Mesodermal cell (in vitro differentiated cells): ENCODE data around the gene GNG12.

Source experiments
- H3K27ac ChIP-seq: 2 replicates; pipeline ENCODE4 v1.7.0; 2013; ENCODE audit warnings: mild to moderate bottlenecking, low read depth, low read length, moderate library complexity; ENCODE audit not compliant: severe bottlenecking
- H3K36me3 ChIP-seq: 2 replicates; pipeline ENCODE4 v1.7.1; 2013; ENCODE audit warnings: mild to moderate bottlenecking, low read length, moderate library complexity; ENCODE audit not compliant: control insufficient read depth, insufficient read depth
- H3K4me1 ChIP-seq: one replicate; pipeline ENCODE4 v1.7.1; 2013; ENCODE audit warnings: mild to moderate bottlenecking, low read length; ENCODE audit not compliant: insufficient read depth, control insufficient read depth, poor library complexity, severe bottlenecking
- H3K4me3 ChIP-seq: 2 replicates; pipeline ENCODE4 v1.7.0; 2013; ENCODE audit warnings: low read length, control low read depth, mild to moderate bottlenecking; ENCODE audit not compliant: insufficient read depth, poor library complexity, severe bottlenecking; ENCODE audit errors: extremely low read depth
- H3K9me3 ChIP-seq: 2 replicates; pipeline ENCODE4 v1.7.1; 2013; ENCODE audit warnings: mild to moderate bottlenecking, low read length, moderate library complexity; ENCODE audit not compliant: control insufficient read depth
- WGBS, 2 experiments: methylation state at CpG; one replicate each; pipeline ENCODE4 v1.1.5; 2013; ENCODE audit warnings: missing lambda C conversion rate in 2 of 2; ENCODE audit not compliant: insufficient coverage in 2 of 2; 5-methylcytosine and 5-hydroxymethylcytosine counted together

Gene GNG12

GRCh38 chr1:67856921-67857320 is 23.7 kb upstream of the GNG12 start:
- WGBS, 2 experiments: 100% methylated on average over 3 to 4 of the region's 4 CpGs
- no peak overlapping the region for H3K27ac ChIP-seq

GRCh38 chr1:67855961-67856360 is 22.7 kb upstream of the GNG12 start:
- Histone ChIP-seq H3K4me3 (no peak overlapping the region), H3K4me1 (no peaks in the 10 kb centered on the region), H3K36me3 (no peaks in the 10 kb centered on the region), H3K27ac (no peak overlapping the region), H3K9me3 (no peaks in the 10 kb centered on the region)
- WGBS, 2 experiments: 80 to 100% methylated on average over 1 of the region's 2 CpGs

More at GRCh38 chr1:67856921-67857320, 23.7 kb upstream of the GNG12 start:
- no peaks in the 10 kb centered on the region for H3K36me3 ChIP-seq
- H3K4me1 ChIP-seq: no peaks in the 10 kb centered on the region
- no peaks in the 10 kb centered on the region for H3K9me3 ChIP-seq
- no peak overlapping the region for H3K4me3 ChIP-seq

GRCh38 chr1:67855444-67855843 is 22.2 kb upstream of the GNG12 start:
- Histone ChIP-seq H3K36me3 (no peaks in the 10 kb centered on the region), H3K4me3 (no peak overlapping the region), H3K27ac (no peak overlapping the region), H3K9me3 (no peaks in the 10 kb centered on the region), H3K4me1 (no peaks in the 10 kb centered on the region)
- WGBS, 2 experiments: 81 to 83% methylated on average over 4 of the region's 4 CpGs

GRCh38 chr1:67853704-67854103 is 20.4 kb upstream of the GNG12 start:
- Histone ChIP-seq H3K4me3 (no peak overlapping the region), H3K4me1 (no peaks in the 10 kb centered on the region), H3K36me3 (no peaks in the 10 kb centered on the region), H3K9me3 (no peaks in the 10 kb centered on the region), H3K27ac (no peak overlapping the region)
- 25% methylated on average over 2 of the region's 2 CpGs; no CpG with 5 or more reads in 1 of the 2 experiments for WGBS, 2 experiments

- no peak overlapping the region for H3K27ac ChIP-seq
- no peaks in the 10 kb centered on the region for H3K4me1 ChIP-seq
- no peak overlapping the region for H3K4me3 ChIP-seq
- no peaks in the 10 kb centered on the region for H3K36me3 ChIP-seq
- WGBS, 2 experiments: 84 to 90% methylated on average over 3 to 4 of the region's 6 CpGs
- H3K9me3 ChIP-seq: no peaks in the 10 kb centered on the region
These were observed 18.5 kb upstream of the GNG12 start for GRCh38 chr1:67851800-67852199.

- H3K36me3 ChIP-seq: no peaks in the 10 kb centered on the region
- H3K27ac ChIP-seq: no peak overlapping the region
- WGBS, 2 experiments: 100% methylated on average over 1 of the region's 1 CpG; no CpG with 5 or more reads in 1 of the 2 experiments
- no peaks in the 10 kb centered on the region for H3K9me3 ChIP-seq
- H3K4me1 ChIP-seq: no peaks in the 10 kb centered on the region
- no peak overlapping the region for H3K4me3 ChIP-seq
These were observed 17.4 kb upstream of the GNG12 start for GRCh38 chr1:67850611-67851075.

GRCh38 chr1:67850151-67850551 is 16.9 kb upstream of the GNG12 start:
- H3K9me3 ChIP-seq: no peaks in the 10 kb centered on the region
- no peak overlapping the region for H3K27ac ChIP-seq
- no peaks in the 10 kb centered on the region for H3K36me3 ChIP-seq
- no peaks in the 10 kb centered on the region for H3K4me1 ChIP-seq
- H3K4me3 ChIP-seq: no peak overlapping the region

- Histone ChIP-seq H3K36me3 (no peaks in the 10 kb centered on the region), H3K27ac (no peak overlapping the region), H3K9me3 (no peaks in the 10 kb centered on the region), H3K4me1 (no peaks in the 10 kb centered on the region), H3K4me3 (no peak overlapping the region)
- 100% methylated on average over 1 of the region's 2 CpGs; no CpG with 5 or more reads in 1 of the 2 experiments for WGBS, 2 experiments
These were observed 14.2 kb upstream of the GNG12 start for GRCh38 chr1:67847466-67847865.

GRCh38 chr1:67846538-67846937 is 13.3 kb upstream of the GNG12 start:
- H3K4me1 ChIP-seq: no peaks in the 10 kb centered on the region
- 100% methylated on average over 1 of the region's 1 CpG; no CpG with 5 or more reads in 1 of the 2 experiments for WGBS, 2 experiments
- no peak overlapping the region for H3K27ac ChIP-seq
- no peaks in the 10 kb centered on the region for H3K9me3 ChIP-seq
- no peak overlapping the region for H3K4me3 ChIP-seq
- H3K36me3 ChIP-seq: no peaks in the 10 kb centered on the region

- no peak overlapping the region for H3K4me3 ChIP-seq
- H3K9me3 ChIP-seq: no peaks in the 10 kb centered on the region
- WGBS, 2 experiments: no CpG with 5 or more reads among the region's 1 CpG
- peaks cover 12% of the 10 kb centered on the region for H3K4me1 ChIP-seq
- no peaks in the 10 kb centered on the region for H3K36me3 ChIP-seq
- no peak overlapping the region for H3K27ac ChIP-seq
These were observed 11.7 kb upstream of the GNG12 start for GRCh38 chr1:67844988-67845387.

- H3K9me3 ChIP-seq: no peaks in the 10 kb centered on the region
- no peak overlapping the region for H3K27ac ChIP-seq
- H3K4me1 ChIP-seq: peaks cover 20% of the 10 kb centered on the region
- no peak overlapping the region for H3K4me3 ChIP-seq
- no peaks in the 10 kb centered on the region for H3K36me3 ChIP-seq
These were observed 10.5 kb upstream of the GNG12 start for GRCh38 chr1:67843746-67844145.
